PFSK-1 (cell line): ENCODE results near the gene FGR.

ENCODE experiments used
- FOXP2 ChIP-seq: optimal IDR thresholded peaks from 2 replicates; pipeline ENCODE3; 2011; ENCODE audit warnings: borderline replicate concordance, control low read depth, inconsistent platforms; ENCODE audit not compliant: insufficient read depth; ENCODE audit errors: extremely low read length, extremely low read depth
- POLR2AphosphoS5 ChIP-seq: IDR thresholded peaks from 2 replicates; pipeline ENCODE4 v1.6.1; 2012; ENCODE audit warnings: low read depth, mild to moderate bottlenecking, control low read depth, low read length, moderate library complexity
- REST ChIP-seq, 2 experiments: IDR thresholded peaks; 2 replicates each; pipeline versions ENCODE4 v1.6.1 to v1.8.0; 2011 to 2012; ENCODE audit warnings: low read depth in 2 of 2, low read length in 2 of 2, control low read depth in 1 of 2, inconsistent platforms in 1 of 2, mild to moderate bottlenecking in 1 of 2, moderate library complexity in 1 of 2; ENCODE audit not compliant: insufficient read depth in 1 of 2
- SIN3A ChIP-seq: IDR thresholded peaks from 2 replicates; pipeline ENCODE4 v1.6.1; 2012; ENCODE audit warnings: mild to moderate bottlenecking, low read length, moderate library complexity, borderline replicate concordance; ENCODE audit not compliant: insufficient read depth
- TAF1 ChIP-seq: IDR thresholded peaks from 2 replicates; pipeline ENCODE4 v1.6.1; 2012; ENCODE audit warnings: low read length, control low read depth, borderline replicate concordance; ENCODE audit not compliant: insufficient read depth

- TF ChIP-seq POLR2AphosphoS5, result no peak
- TF ChIP-seq REST (IDR thresholded peaks at IDR 0.05; ENCODE audit: insufficient read depth in 1 of 2, low read depth in 2 of 2, low read length in 2 of 2), result no peak
- TF ChIP-seq SIN3A, result no peak
- no peak for TF ChIP-seq TAF1
- no peak for TF ChIP-seq FOXP2
Measured at GRCh38 chr1:27598295-27598687, 36.7 kb downstream of the FGR start.
